ENCODE results near the gene CALR3.

GRCh38 chr19:16544473-16545231 lies 48.7 kb upstream of the CALR3 start:
- TF ChIP-seq, protein P1, sequence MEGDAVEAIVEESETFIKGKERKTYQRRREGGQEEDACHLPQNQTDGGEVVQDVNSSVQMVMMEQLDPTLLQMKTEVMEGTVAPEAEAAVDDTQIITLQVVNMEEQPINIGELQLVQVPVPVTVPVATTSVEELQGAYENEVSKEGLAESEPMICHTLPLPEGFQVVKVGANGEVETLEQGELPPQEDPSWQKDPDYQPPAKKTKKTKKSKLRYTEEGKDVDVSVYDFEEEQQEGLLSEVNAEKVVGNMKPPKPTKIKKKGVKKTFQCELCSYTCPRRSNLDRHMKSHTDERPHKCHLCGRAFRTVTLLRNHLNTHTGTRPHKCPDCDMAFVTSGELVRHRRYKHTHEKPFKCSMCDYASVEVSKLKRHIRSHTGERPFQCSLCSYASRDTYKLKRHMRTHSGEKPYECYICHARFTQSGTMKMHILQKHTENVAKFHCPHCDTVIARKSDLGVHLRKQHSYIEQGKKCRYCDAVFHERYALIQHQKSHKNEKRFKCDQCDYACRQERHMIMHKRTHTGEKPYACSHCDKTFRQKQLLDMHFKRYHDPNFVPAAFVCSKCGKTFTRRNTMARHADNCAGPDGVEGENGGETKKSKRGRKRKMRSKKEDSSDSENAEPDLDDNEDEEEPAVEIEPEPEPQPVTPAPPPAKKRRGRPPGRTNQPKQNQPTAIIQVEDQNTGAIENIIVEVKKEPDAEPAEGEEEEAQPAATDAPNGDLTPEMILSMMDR (IDR thresholded peaks at IDR 0.05), result no peak
- no peak for TF ChIP-seq POLR2A (IDR thresholded peaks at IDR 0.05)
- TF ChIP-seq POLR2AphosphoS5 (IDR thresholded peaks at IDR 0.05; ENCODE audit: insufficient read depth in 1 of 2, low read depth in 1 of 2), result no peak
